ENCODE measurements around the gene BCR. TPM values are rescaled to one million over a fixed set of nuclear protein-coding genes. Genes with fewer than 3 reads are reported as not detected.

BCR gene
- total RNA-seq, 1 experiment from 2014 or later = 129 TPM

GRCh38 chr22:23184100-23184763, 3.9 kb downstream of the BCR start:
- Mint-ChIP-seq H3K27ac (0 out of 2 replicates have a peak overlapping the region, but pooled peaks have one; percentile 41), H3K4me3 (peak overlapping the region; percentile 82), H3K27me3 (ENCODE audit: low read depth) (no peaks in the 10 kb centered on the region; the same call in 1 of the 2 replicates), H3K9me3 (no peaks in the 10 kb centered on the region), H3K4me1 (peaks cover 77% of the 10 kb centered on the region), H3K36me3 (peaks cover 28% of the 10 kb centered on the region)
- CTCF ChIA-PET = interaction anchor here (0.6 to 9.3 kb wide), 11 partner anchors 11 to 202 kb away, joined by 3 to 114 read pairs (median 8); no protein-coding TSS in a partner anchor
- DNase-seq (ENCODE audit: low spot score) (no peak), ATAC-seq (no peak)
- POLR2A ChIA-PET = interaction anchor here (1.0 to 1.1 kb wide), 2 partner anchors 15 to 76 kb away, joined by 3 to 5 read pairs; no protein-coding TSS in a partner anchor
- TF ChIP-seq GABPB1 (CRISPR knock-in tag; IDR thresholded peaks at IDR 0.05) (no peak), ETV6 (CRISPR knock-in tag; IDR thresholded peaks at IDR 0.05) (no peak), SOX15 (CRISPR knock-in tag; IDR thresholded peaks at IDR 0.05) (no peak), PREB (CRISPR knock-in tag; IDR thresholded peaks at IDR 0.05; ENCODE audit: borderline replicate concordance) (no peak), TP53 (CRISPR knock-in tag; IDR thresholded peaks at IDR 0.05) (no peak), GTF2I (CRISPR knock-in tag; conservative IDR thresholded peaks at IDR 0.05) (no peak)
- TF ChIP-seq, protein P1, sequence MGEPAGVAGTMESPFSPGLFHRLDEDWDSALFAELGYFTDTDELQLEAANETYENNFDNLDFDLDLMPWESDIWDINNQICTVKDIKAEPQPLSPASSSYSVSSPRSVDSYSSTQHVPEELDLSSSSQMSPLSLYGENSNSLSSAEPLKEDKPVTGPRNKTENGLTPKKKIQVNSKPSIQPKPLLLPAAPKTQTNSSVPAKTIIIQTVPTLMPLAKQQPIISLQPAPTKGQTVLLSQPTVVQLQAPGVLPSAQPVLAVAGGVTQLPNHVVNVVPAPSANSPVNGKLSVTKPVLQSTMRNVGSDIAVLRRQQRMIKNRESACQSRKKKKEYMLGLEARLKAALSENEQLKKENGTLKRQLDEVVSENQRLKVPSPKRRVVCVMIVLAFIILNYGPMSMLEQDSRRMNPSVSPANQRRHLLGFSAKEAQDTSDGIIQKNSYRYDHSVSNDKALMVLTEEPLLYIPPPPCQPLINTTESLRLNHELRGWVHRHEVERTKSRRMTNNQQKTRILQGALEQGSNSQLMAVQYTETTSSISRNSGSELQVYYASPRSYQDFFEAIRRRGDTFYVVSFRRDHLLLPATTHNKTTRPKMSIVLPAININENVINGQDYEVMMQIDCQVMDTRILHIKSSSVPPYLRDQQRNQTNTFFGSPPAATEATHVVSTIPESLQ (CRISPR knock-in tag; IDR thresholded peaks at IDR 0.05) = no peak
- TF ChIP-seq, protein P2, sequence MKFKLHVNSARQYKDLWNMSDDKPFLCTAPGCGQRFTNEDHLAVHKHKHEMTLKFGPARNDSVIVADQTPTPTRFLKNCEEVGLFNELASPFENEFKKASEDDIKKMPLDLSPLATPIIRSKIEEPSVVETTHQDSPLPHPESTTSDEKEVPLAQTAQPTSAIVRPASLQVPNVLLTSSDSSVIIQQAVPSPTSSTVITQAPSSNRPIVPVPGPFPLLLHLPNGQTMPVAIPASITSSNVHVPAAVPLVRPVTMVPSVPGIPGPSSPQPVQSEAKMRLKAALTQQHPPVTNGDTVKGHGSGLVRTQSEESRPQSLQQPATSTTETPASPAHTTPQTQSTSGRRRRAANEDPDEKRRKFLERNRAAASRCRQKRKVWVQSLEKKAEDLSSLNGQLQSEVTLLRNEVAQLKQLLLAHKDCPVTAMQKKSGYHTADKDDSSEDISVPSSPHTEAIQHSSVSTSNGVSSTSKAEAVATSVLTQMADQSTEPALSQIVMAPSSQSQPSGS (CRISPR knock-in tag; IDR thresholded peaks at IDR 0.05; ENCODE audit: borderline replicate concordance, low read depth) = no peak
- TF ChIP-seq, protein P3, sequence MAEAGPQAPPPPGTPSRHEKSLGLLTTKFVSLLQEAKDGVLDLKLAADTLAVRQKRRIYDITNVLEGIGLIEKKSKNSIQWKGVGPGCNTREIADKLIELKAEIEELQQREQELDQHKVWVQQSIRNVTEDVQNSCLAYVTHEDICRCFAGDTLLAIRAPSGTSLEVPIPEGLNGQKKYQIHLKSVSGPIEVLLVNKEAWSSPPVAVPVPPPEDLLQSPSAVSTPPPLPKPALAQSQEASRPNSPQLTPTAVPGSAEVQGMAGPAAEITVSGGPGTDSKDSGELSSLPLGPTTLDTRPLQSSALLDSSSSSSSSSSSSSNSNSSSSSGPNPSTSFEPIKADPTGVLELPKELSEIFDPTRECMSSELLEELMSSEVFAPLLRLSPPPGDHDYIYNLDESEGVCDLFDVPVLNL (CRISPR knock-in tag; IDR thresholded peaks at IDR 0.05; ENCODE audit: borderline replicate concordance, low read depth) = no peak

DNA sequence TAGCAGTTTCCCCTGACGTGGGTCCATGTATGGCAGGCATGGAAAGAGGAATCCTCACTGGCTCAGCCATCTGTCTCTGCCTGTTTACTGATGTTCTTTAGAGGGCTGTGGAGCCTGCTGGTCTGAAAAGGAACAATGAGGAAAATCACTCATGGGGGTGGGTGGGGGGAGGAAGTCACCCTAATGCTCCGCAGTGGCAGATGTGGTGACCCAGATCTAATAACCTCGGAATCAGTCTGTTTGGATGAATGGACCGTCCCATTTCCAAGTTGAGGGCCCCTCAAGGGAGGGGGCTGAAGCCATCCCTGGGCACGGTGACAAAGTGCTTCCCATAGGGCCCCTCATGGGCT, 4.4 kb downstream of the BCR start:
- DNase-seq (ENCODE audit: low spot score) = no peak
- no peak for ATAC-seq
- Mint-ChIP-seq H3K36me3 (peaks cover 28% of the 10 kb centered on the region), H3K27me3 (ENCODE audit: low read depth) (no peaks in the 10 kb centered on the region; the same call in 1 of the 2 replicates), H3K27ac (0 out of 2 replicates have a peak overlapping the region, but pooled peaks have one; percentile 41), H3K9me3 (no peaks in the 10 kb centered on the region), H3K4me3 (peak overlapping the region; percentile 82), H3K4me1 (peaks cover 74% of the 10 kb centered on the region)
- ChIA-PET CTCF (interaction anchor here (0.6 to 9.3 kb wide), 5 partner anchors 11 to 349 kb away, joined by 3 to 114 read pairs (median 5); no protein-coding TSS in a partner anchor), POLR2A (no interaction called here)
- TF ChIP-seq MAX (CRISPR knock-in tag; IDR thresholded peaks at IDR 0.05) (no peak), CBFB (CRISPR knock-in tag; IDR thresholded peaks at IDR 0.05; ENCODE audit: low read depth) (no peak), NFYB (CRISPR knock-in tag; conservative IDR thresholded peaks at IDR 0.05; ENCODE audit: low read depth) (no peak), ETV6 (CRISPR knock-in tag; IDR thresholded peaks at IDR 0.05) (no peak), ZNF396 (CRISPR knock-in tag; IDR thresholded peaks at IDR 0.05; ENCODE audit: borderline replicate concordance) (no peak)
- TF ChIP-seq, protein P4, sequence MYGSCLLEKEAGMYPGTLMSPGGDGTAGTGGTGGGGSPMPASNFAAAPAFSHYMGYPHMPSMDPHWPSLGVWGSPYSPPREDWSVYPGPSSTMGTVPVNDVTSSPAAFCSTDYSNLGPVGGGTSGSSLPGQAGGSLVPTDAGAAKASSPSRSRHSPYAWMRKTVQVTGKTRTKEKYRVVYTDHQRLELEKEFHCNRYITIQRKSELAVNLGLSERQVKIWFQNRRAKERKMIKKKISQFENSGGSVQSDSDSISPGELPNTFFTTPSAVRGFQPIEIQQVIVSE (CRISPR knock-in tag; IDR thresholded peaks at IDR 0.05; ENCODE audit: borderline replicate concordance) = no peak
- TF ChIP-seq, protein P5, sequence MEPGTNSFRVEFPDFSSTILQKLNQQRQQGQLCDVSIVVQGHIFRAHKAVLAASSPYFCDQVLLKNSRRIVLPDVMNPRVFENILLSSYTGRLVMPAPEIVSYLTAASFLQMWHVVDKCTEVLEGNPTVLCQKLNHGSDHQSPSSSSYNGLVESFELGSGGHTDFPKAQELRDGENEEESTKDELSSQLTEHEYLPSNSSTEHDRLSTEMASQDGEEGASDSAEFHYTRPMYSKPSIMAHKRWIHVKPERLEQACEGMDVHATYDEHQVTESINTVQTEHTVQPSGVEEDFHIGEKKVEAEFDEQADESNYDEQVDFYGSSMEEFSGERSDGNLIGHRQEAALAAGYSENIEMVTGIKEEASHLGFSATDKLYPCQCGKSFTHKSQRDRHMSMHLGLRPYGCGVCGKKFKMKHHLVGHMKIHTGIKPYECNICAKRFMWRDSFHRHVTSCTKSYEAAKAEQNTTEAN (CRISPR knock-in tag; IDR thresholded peaks at IDR 0.05) = no peak
- TF ChIP-seq, protein P3 (CRISPR knock-in tag; IDR thresholded peaks at IDR 0.05; ENCODE audit: borderline replicate concordance, low read depth) = no peak
- TF ChIP-seq, protein P6, sequence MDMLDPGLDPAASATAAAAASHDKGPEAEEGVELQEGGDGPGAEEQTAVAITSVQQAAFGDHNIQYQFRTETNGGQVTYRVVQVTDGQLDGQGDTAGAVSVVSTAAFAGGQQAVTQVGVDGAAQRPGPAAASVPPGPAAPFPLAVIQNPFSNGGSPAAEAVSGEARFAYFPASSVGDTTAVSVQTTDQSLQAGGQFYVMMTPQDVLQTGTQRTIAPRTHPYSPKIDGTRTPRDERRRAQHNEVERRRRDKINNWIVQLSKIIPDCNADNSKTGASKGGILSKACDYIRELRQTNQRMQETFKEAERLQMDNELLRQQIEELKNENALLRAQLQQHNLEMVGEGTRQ (CRISPR knock-in tag; IDR thresholded peaks at IDR 0.05) = no peak

Data from WTC11 (cell line).